Measurements from ENCODE around the gene FLT1.

Gene FLT1

DNA sequence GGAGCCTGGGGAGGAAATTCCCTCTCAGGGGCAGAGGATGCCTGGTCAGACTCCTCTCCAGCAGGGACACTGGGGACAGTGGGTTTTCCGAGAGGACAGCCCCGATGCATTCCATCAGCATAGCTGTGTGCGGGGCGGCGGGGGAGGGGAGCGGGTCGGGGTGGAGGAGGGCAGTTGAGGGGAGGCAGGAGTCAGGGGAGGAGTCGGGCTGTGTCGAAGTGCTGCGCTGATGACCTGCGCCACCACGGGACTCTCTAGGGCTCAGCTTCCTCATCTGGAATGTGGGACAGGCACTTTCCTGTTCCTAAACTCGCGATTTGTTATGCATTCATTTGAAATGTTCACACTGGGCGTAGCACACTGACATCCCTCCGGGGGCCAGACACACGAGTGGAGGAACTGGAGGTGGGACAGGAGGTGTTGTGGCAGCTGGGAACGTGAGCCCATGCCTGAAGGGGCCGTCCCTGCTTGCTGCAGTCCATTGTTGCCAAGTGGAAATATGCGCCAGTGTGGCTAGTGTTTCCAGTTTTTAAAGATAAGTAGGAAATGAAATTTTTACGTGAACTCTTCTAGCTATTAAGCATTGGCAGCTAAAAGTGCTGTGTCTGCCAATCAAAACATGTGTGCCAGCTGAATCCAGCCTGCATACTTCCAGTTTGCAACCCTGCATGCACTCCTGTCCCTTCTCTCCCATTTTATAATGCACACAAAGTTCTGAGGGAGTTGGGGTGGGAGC, 43.3 kb downstream of the FLT1 start:
- FAIRE-seq, result no peak

DNA sequence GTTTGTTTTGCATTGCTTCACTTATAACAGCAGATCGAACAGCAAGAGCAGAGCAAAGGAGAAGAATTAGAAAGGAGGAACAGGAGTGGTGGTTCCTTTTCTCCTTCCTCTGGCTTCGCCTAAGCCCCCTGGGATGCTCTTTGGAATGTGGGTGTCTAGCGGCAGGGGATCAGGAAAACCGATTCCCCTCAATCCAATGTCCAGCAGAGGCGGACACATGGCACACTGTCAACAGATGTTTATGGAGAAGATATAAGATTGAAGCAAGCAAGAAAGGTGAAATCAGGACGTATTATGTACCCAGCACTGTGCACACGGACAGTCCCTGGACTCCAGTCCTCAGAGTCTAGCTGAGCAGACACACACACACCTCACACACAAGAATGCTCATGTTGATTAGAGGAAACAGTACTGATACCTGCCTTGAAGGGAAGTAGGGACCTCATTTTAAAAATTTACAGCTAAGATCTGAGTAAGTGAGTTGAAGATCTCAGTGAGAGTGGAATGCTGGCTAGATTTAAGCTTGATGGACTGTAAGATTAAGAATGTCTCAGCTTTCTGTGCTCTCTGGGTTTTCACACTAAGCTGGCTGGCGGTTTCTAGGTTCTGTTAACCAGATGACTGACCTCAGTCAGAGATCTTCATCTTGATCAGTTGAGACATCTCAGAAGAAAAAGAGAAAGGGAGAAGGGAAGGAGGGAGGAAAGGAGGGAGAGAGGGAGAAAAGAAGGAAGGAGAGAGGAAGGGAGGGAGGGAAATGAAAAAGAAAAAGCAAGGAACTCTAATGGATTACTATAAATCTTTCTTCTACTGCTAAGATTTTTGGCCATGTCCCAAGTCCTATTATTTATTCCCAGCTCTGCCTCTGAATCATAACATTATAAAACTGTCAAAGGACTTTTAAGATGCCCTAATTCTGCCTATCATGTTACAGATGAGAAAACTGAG, 44.8 kb downstream of the FLT1 start:
- FAIRE-seq, result no peak

DNA sequence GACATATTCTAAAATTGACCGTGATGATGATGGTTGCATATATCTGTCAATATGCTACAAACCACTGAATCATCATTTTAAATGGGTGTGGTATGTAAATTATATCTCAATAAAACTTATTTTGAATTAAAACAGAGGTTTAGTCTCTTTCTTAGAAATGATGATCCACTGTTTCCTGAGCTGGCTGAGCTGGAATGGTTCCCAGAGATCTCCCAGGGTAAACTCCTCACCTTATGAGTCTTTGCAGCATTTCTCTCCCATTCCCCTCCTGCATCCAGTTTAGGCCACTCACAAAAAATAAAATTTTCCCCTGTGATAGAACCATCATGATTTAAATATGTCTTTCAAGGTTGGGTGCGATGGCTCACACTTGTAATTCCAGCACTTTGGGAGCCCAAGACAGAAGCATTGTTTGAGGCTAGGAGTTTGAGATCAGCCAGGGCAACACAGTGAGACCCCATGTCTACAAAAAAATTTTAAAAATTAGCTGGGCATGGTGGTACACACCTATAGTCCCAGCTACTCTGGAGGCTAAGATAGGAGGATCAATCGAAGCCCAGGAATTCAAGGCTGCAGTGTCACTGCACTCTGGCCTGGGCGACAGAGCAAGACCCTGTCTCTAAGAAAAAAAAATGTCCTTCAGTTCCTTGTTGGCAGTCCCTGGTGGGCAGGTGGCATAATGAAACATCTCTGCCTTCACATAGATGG, 46.1 kb downstream of the FLT1 start:
- no peak for FAIRE-seq

DNA sequence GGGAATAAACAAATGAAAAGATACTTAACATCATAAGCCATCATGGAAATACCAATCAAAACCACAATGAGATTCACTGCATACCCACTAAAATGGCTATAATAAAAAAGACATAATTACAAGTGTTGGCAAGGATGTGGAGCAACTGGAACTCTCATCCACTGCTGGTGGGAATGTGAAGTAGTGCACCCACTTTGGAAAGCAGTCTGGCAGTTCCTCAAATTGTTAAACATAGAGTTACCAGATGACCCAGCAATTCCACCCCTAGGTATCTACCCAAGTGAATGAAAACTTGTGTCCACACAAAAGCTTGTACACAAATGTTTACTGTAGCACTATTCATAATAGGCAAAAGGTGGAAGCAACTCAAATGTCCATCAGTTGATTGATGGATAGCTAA, 46.9 kb downstream of the FLT1 start:
- FAIRE-seq, result no peak

DNA sequence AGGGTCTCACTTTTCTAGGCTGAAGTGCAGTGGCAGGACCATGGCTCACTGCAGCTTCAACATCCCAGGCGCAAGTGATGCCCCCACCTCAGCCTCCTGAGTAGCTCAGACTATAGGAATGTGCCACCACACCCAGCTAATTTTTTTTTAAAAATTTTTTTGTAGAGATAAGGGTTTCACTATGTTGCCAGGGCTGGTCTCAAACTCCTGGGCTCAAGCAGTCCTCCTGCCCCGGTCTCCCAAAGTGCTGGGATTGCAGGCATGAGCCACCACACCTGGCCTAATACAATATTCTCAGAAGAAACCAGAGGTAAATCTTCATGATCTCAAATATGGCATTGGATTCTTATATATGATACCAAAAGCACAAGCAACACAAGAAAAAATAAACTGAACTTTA, 47.7 kb downstream of the FLT1 start:
- no peak for FAIRE-seq

DNA sequence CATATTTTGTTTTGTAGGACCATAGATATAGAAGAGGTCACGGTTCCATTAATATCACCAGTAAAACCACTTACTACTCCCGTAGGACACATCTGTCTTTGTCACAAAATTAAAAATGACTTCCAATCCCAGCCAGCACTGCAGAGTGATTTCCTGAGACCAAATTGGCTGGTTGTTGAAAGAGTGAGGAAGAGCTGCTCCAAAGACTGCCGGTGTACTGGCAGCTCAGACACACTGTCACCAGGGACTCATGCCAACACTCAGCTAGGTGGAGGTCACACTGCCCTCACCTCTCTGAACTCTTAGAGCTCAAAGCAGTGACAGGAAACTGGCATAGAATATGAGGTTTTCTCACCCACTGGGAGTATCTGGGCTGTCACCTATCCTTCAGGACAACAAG, 52.1 kb downstream of the FLT1 start:
- no peak for FAIRE-seq

DNA sequence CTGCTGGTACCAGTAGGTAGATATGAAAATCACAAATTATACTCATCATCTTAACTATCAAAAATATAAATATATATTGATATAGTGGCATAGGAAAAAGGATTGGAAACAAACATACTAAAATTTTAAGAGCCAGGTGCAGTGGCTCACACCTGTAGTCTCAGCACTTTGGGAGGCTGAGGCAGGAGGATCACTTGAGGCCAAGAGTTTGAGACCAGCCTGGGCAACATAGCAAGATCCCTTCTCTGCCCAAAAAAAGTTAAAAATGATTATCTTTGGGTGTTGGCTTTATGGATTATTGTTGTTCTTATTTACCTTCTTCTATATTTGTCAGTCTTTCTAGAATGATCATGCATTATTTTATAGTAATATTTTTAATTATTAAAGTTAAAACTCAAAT, 53.4 kb downstream of the FLT1 start:
- FAIRE-seq, result no peak

DNA sequence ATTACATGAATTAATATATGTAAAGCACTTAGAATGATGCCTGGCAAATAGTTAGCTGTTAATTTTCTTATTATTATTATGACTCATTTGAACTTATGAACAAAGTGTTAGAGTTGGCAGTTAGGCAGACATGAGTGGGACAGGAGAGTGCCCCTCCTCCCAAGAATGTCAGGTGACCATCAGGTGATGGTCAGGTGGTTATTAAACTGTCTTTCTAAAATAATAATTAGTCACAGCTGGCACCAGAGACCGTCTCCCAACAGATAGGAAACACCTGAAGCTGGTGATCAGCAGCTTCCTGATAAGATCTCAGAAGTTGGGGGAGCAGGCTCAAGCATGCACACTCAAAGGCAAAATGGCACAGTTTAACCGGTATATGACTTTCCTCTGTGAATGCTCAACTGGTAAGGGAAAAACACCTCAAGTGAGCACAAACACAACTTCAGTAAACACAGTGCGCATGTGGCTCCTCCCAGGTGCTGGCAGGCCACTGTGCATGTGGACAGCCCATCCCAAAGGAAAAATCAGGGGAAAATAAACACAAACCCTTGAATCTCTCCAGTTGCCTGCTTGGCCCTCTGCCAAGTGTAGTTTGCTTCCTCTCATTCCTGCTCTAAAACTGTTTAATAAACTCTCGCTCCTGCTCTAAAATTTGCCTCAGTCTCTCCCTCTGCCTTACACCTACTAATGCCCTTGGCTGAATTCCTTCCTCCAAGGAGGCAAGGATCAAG, 54.0 kb downstream of the FLT1 start:
- no peak for FAIRE-seq

DNA sequence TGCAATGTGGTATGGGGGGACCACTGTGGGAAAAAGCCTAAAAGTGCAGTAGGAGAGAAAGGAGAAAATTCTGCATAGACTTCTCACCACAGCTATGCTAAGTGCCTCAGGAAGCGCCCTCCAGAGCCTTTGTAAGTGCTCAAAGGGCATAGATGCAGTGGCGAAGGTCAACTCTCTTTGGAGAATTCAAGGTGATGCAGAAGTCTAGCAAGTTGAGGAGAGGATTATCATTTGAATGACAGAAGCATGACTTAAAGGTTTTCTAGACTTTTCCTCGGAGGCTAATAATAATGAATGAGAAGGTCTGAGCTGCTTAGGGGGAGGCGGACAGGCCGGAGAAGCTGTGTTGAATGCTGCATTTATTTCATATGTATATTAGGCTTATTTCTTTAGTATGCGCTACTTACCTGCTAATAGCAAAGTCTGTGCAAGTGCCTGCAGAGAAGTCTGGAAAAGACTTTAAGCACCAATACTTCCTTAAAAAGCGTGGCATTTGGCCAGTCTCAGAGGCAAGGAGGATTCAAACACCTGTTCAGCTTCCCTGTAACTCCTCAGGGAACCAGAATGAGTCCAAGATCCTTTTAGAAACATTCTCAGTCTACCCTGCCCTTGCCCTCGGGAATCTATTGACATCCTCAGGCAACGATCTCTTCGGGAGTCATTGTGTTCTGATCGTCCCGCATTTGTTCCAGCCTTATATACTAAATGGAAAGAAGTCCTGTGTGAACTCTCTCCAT, 56.2 kb downstream of the FLT1 start:
- FAIRE-seq, result no peak

DNA sequence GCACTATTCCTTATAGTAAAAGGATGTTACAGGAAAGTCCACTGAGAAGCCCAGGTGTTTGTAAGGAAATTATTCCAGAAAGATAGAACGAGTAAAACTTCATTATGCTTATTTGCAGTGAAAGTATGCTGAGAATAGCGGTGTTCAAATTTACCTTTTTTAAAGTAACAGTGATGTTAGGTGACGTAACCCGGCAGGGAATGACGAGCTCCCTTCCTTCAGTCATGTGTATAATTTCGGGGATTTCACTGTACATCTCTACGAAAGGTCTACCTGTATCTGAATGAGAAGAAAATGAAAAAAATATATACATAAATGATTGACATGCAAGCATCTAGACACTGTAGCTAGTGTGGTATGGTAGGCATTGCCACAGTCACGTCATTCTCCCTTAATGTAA, 56.9 kb downstream of the FLT1 start:
- FAIRE-seq, result no peak

DNA sequence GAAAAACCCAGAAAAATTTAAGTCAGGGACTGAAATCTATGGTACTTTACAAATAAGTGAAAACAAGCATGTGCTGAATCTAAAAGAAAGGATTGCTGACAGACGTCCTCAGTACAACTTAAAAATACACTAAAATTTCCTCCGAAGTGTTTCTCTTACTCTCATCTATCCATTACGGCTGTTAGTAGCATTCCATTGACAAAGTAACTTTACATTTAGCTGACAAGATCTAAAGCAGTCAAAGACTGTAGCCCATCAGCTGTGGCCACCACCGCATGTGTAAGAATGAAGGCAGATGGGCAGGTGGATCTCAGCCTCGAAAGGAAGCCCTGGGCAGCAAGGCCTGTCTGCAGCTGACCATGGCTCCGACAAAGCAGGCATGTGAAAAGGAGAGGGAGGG, 59.0 kb downstream of the FLT1 start:
- no peak for FAIRE-seq

DNA sequence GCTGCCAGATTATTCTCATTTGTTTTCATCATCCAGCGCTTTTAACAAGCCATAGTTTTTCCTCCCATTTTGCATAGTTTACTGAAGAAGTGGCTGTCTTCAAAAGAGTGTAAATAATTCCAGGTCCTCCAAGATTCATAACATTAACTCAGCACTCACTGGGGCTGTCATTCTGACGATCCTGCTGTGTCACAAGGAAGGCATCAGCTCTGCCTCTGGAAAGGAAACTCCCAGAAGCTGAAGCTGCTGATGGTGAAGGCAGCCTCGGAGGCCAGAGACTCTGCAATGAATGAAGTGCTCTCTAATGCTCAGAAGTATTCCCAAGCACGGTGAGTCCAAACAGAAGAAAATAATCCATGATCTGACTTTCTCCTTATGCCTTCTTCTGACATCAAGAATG, 60.0 kb downstream of the FLT1 start:
- FAIRE-seq, result no peak

DNA sequence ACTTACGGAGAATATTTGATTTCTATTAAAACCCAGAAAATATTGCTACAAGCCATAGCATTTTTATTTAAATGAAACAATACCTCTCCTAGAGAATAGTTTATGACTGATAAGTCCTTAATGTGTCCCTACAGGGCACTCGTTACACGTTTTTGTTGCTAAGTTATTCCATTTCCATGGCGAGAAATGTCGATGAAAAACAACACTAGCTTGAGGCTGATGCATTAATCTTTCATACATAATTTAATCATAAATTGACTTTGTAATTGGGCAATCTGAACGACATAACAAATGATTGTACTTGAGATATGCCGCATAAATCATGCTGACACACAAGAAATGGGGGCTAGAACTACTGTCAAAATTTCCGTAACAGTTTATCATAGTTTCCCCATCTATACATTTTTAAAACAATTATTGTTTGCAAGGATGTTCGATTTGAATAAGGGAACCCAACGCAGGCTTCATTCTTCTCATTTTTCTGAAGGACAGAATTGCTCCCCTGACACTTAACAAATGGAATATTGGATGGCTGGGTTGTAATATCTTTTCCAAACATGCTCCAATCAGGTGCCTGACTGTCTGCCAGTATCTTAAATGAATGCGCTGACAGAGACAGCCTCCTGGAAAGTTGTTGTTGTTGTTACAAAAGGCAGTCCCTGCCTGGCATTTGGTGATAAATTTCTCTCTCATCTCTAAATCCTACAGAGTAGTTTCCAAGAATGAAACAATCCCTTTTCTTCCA, 61.9 kb downstream of the FLT1 start:
- no peak for FAIRE-seq

DNA sequence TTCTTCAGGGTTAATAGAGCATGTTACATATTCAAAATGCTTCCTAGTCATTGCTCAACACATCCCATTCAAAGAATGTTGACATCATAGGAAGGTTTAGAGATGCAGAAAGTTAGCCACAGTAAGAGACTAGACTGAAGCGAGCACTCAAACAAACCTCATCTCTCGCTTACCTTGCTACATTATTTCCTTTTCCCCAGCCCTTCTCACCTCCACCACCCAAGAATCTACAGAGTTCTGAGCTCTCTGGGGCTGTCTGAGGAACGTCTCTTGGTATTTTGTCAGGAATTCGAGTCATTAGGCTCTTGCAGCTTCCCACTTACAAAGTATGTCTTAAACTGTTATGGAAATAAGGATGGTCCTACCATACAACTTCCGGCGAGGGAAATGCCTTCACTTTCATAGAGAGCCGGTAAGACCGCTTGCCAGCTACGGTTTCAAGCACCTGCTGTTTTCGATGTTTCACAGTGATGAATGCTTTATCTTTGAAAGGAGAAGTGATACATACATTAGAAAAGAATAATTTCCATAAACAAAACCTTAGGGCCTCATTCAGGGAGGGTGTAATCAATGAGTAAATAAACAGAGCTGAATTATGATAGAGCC, 65.1 kb downstream of the FLT1 start:
- no peak for FAIRE-seq

DNA sequence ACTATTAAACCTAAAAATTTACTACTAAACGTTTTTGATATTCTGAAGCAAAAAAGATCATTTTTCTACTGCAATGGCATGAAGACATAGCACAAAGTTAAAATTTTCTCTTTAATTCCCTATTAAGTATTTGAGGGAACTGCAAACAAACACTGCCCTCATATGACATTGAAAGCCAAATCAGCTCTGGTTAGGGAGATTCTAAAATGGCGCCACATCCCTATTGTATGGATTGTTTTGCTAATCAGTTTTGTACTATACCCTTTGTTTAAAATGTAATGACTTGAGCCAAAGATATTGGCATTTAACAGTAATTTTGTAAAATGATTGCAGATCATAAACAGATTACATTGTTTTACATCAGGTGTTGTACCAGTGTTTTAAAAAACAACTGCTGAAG, 65.8 kb downstream of the FLT1 start:
- FAIRE-seq, result no peak

DNA sequence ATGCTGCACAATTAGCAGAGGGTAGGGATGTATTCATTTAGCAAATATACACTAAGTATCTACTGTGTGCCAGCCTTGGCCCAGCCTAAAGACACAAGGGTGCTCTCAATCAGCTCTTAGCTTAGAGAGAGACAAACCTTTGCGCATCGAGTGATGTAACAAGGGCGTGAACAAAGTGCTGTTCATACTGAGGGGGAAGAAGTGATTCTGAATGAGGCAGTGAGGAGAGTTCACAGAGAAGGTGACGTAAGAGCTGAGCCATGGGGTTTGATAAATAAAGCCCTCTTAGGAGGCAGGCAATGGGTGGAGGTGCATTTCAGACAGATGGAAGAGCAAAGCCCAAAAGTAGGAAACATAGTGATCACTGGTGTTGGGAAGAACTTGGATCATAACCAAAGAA, 68.5 kb downstream of the FLT1 start:
- no peak for FAIRE-seq

DNA sequence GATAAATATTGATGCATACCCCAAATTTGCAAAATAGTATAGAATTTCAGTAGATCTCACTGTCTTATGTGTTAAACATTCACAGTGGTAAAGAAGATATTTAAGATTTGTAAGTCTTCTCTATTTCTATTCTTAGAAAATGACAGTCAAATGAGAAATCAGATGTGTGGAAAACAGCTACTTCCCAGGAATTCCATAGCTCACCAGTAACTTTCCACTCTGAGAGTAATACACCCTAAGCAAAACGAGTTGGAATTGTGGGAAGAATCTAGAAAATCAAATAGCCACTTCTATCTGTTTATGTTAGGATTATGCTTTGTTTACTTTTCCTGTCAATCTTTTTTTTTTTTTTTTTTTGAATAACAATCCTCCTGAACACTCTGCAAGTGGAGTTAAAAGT, 69.1 kb downstream of the FLT1 start:
- no peak for FAIRE-seq

DNA sequence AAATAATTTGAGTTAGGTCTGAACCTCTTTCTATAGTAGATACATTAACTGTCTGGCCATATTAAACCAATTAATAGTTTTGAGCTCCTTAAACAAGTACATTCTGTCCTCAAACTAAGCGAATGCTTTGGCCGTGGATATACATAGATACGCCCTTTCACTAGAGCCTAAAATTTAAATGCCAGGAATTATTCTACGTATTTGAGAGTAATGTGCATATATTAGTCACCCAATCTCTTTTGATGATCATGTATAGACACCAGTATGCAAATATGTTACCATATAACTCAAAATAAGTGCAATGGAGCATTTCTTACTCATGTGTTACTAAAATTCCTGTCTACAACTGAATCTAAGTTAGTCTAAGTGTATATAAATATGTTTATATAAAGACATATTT, 70.4 kb downstream of the FLT1 start:
- FAIRE-seq, result no peak

DNA sequence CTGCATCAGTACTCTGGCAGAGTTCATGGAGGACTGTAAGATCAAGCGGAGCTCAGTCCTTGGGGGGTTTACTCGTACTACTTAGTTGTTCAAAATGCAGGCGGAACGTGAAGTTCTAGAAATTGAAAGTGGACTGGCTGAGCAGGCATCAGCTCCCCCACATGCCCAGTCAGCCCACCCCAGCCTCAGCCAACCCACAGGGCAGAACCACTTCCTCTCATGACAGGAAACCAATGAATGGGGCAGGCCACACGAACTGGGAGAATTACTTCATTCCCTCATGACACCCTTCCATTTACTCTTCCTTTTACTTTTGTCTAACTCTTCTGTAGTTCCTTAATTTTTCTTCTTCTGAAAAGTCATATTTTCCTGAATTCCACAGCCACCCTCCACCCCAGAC, 71.9 kb downstream of the FLT1 start:
- no peak for FAIRE-seq

DNA sequence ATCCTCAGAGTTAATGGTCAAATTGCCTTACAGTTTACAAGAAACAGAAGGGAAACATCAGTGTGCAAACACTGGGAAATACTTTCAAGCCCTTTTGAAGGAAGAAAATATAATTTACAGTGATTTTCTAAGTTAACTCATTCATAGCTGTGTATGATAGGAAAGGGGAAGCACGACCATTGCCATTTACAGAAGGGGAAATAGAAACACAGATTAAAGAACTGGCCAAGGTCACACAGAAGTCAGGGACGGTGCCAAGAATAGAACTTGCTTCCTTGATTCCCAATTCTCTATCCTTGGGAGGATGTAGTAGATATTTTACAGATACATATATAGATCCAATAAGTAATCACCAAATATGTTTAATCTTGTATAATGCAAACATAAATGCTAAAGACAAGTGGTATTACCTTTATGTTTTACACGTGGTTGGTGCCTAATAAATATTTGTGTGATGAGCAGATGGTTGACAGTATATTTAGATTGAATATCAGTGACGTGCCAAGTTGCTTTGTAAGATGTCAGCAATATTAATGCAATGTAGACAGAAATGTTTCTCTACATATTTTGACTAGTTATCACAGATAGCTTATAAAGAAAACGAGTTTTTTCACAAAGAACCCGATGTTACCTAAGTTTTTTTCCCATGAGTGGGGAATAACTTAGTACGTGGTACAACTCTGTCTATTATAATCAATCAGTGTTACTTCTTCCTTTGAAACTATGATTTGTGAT, 73.1 kb downstream of the FLT1 start:
- no peak for FAIRE-seq

All from islet of Langerhans (tissue), 1 donor.